Fibroblast of mammary gland (primary cell): ENCODE data around the gene YWHAQ.
A peak's percentile ranks its signal among the peaks of the same experiment; 100 is the strongest.

Experiments
- DNase-seq: peaks from one replicate; pipeline ENCODE4 v3.0.0-alpha.2; 2010; ENCODE audit warnings: low read depth
- H3K4me3 ChIP-seq: 2 replicates; pipeline ENCODE4 v1.5.1; 2011; ENCODE audit warnings: low read depth, mild to moderate bottlenecking, low read length, moderate library complexity; ENCODE audit not compliant: control insufficient read depth
- TF ChIP-seq, protein P1 (sequence below): conservative IDR thresholded peaks from 2 replicates; pipeline ENCODE4 v1.5.1; 2011; ENCODE audit warnings: low read depth, low read length, inconsistent platforms; ENCODE audit not compliant: control insufficient read depth, insufficient read depth

YWHAQ gene

DNA sequence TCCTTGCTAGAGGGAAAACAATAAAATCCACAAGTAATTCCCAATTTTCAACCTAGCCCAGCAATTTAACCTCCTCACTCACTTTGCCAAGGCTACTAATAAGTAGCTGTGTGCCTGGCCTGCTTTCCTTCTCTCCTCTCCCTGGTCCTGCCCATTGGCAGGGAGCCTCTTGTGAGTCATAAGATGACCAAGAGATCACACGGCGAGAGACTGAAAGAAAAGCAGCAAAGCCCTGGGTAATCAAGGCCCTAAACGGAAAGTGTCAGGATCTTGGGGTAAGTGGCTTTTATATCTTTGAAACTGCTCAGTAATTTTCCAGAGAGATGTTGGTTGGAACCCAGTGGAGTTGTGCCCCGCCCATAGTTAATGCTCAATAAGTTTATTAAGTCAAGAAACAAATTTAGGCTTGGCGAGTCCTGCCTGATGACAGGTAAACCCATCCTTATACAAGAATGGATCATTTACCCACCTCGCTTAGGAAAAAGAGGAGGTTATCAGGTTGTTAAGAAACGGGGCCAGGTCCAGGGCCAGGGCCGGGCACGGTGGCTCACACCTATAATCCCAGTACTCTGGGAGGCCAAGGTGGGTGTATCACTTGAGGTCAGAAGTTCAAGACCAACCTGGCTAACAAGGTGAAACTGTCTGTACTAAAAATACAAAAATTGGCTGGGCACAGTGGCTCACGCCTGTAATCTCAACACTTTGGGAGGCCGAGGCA is 65.2 kb downstream of the YWHAQ start:
- peak; percentile 96 for DNase-seq
- TF ChIP-seq, protein P1, sequence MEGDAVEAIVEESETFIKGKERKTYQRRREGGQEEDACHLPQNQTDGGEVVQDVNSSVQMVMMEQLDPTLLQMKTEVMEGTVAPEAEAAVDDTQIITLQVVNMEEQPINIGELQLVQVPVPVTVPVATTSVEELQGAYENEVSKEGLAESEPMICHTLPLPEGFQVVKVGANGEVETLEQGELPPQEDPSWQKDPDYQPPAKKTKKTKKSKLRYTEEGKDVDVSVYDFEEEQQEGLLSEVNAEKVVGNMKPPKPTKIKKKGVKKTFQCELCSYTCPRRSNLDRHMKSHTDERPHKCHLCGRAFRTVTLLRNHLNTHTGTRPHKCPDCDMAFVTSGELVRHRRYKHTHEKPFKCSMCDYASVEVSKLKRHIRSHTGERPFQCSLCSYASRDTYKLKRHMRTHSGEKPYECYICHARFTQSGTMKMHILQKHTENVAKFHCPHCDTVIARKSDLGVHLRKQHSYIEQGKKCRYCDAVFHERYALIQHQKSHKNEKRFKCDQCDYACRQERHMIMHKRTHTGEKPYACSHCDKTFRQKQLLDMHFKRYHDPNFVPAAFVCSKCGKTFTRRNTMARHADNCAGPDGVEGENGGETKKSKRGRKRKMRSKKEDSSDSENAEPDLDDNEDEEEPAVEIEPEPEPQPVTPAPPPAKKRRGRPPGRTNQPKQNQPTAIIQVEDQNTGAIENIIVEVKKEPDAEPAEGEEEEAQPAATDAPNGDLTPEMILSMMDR = no peak

DNA sequence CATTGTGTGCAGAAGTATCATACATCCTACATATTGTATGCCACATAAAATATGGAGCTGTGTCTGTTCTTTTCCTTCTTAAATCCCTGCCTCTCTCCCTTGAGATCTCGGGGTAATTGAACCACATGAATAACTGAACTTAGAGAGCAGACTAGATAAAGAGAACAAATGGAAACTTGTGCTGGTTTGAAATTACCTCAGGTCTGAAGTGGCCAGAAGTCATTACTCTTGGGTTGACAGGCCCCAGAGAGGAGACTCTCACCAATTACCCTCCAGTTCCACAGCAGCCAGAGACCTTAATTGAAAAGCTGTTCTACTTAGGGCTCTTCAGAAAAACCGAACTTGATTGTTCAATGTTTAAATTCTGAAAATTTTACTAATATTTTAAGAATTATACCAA is 70.2 kb downstream of the YWHAQ start:
- H3K4me3 ChIP-seq = no peak overlapping the region
- TF ChIP-seq, protein P1 = no peak
- no peak for DNase-seq

More for the DNA sequence above, 65.2 kb downstream of the YWHAQ start:
- peak overlapping the region; percentile 24 for H3K4me3 ChIP-seq

DNA sequence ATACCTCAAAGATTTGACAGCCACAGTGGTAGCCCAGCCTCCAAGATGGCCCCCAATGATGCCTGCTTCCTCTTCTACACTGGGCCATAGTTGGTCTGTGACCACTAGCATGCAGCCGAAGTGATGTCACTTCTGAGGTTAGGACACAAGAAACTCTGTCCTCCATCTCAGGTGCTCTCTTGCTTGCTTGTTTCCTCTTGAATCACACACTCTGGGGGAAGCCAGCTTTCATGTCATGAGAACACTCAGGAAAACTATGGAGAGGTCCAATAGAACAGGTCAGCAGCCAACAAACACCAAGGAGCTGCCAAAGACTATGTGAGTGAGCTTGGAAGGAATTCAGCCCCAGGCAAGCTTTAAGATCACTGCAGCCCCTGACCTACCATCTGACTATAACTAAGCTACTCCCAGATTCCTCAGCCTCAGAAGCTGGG is 71.8 kb downstream of the YWHAQ start:
- DNase-seq = peak; percentile 91
- TF ChIP-seq, protein P1 = no peak
- no peak overlapping the region for H3K4me3 ChIP-seq

DNA sequence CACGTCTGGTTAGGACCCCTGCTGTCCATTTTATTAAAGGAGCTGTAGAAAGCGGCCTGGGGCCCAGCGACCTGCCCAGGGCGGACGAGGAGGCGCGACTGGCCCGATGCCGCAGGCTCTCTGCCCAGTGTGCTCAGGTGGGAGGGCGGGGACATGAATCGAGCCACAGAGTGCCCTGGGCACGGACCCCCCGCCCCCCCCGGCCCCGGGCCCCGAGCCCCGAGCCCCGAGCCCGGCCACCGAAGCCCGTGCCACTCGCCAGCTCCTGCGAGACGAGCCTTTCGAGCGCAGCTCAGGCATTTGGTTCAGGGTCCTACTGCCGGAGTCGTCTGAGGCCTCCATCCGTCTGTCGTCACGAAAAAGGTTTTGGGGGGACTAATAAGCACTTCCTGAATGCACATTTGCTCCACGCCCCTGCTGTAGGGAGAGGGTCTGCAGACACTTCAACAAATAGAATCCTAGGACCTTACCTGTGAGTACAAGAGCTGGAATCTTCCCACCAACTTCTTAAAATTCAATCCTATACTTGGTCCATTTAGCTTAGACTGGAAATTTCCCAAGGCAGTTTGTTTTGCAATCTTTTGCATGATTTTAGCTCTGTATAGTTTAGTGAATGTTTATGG is 74.6 kb downstream of the YWHAQ start:
- H3K4me3 ChIP-seq = peak overlapping the region; percentile 74
- DNase-seq = peak; percentile 24
- TF ChIP-seq, protein P1 = no peak

DNA sequence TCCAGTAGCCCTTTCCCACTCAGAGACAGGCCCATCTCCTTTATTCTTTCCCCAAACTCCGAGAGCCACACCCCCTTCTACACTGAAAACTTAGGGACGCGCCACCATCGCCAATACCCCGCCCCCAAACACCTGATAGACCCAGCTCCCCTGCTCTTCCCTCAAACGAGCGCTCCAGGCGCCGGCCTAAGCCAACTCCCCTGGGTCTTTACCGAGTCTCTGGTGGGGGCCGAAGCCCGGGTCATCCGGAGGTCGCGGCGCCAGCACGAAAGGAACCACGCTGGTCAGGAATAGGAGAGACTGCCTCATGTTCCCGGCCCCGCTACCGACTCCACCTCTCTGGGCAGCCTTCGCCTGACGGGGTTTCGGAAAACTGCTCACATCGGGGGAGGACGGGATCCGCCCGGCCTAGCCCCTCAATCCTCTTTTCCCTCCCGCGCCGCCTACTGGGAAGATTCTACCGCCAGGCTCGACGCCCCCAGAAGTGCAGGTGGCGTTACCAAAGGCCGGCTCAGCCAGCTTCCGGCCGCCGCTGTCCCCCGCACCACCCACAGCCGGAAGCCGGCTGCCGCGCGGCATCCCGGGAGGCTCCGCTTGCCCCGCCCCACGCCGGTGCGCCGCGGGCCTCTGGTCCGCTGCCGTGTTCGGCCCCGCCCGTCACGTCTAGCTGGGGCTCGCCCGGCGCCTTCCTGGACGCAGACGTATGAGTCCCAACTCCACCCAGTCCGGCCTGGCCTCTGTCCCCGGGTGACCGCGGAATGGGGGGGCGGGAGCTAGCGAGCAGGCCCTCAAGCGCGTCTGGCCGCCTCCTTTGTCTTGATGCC is 75.3 kb downstream of the YWHAQ start, which contains the start of gene ADAM17:
Gene ADAM17, minus strand, starts transcription at position 534 of the 824 bp plus-strand sequence. Its CDS starts 225 bp downstream, at position 309.
- peak within 1 kb of the TSS; percentile 95 for H3K4me3 ChIP-seq
- TF ChIP-seq, protein P1 = peak; percentile 31
- peak; percentile 93 for DNase-seq

DNA sequence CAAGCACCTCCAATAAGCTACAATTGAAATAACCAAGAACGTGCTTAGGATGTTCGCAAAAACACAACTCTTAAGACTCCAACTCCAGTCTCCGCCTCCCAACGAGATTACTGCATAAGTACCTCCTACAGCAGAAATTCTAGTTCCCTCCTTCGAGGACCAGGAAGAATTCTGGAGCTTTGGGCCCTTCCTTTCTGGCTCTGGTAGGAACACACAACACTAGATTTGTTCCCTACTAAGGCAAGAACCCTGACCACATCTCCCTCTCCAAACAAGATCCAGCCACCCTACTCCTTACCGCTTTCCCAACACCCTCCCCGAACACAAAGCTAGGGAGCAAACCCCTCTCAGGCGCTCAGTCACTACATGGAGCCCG is 75.9 kb downstream of the YWHAQ start:
- DNase-seq = peak; percentile 85
- H3K4me3 ChIP-seq = peak overlapping the region; percentile 95
- TF ChIP-seq, protein P1 = no peak
